Activated CD8-positive, alpha-beta memory T cell treated with anti-CD3 and anti-CD28 coated beads for 24 hours (primary cell): ENCODE data around the gene CHD5.
"Not testable (repeated sequence)": the region's sequence is repeated elsewhere in the genome, so short reads cannot be mapped to it uniquely, and the experiment has no call there.

Experiments
- DNase-seq: peaks from one replicate; pipeline ENCODE4 v3.0.0-alpha.2; 2020

Gene CHD5

GRCh38 chr1:6080469-6080868 lies 99.7 kb downstream of the CHD5 start:
- no peak for DNase-seq

GRCh38 chr1:6077919-6078318 lies 102.2 kb downstream of the CHD5 start:
- no peak for DNase-seq

- DNase-seq = no peak
Measured at GRCh38 chr1:6077506-6077905, 102.6 kb downstream of the CHD5 start.

GRCh38 chr1:6077061-6077460 lies 103.1 kb downstream of the CHD5 start:
- DNase-seq = not testable (repeated sequence)

GRCh38 chr1:6075748-6076147 lies 104.4 kb downstream of the CHD5 start:
- no peak for DNase-seq

- DNase-seq = no peak
Measured at GRCh38 chr1:6074192-6074901, 105.8 kb downstream of the CHD5 start.

GRCh38 chr1:6073480-6074053 lies 106.6 kb downstream of the CHD5 start:
- no peak for DNase-seq

- DNase-seq = no peak
Measured at GRCh38 chr1:6072774-6073479, 107.2 kb downstream of the CHD5 start.

GRCh38 chr1:6071219-6071618 lies 108.9 kb downstream of the CHD5 start:
- DNase-seq = no peak

GRCh38 chr1:6070450-6070974 lies 109.6 kb downstream of the CHD5 start:
- DNase-seq = no peak

- no peak for DNase-seq
Measured at GRCh38 chr1:6069573-6069972, 110.5 kb downstream of the CHD5 start.

GRCh38 chr1:6068932-6069331 lies 111.2 kb downstream of the CHD5 start:
- DNase-seq = no peak

GRCh38 chr1:6068073-6068472 lies 112.0 kb downstream of the CHD5 start:
- DNase-seq = no peak

GRCh38 chr1:6066680-6067079 lies 113.4 kb downstream of the CHD5 start:
- DNase-seq = no peak

GRCh38 chr1:6065093-6065858 lies 114.8 kb downstream of the CHD5 start:
- DNase-seq = no peak

GRCh38 chr1:6063532-6064053 lies 116.5 kb downstream of the CHD5 start:
- not testable (repeated sequence) for DNase-seq

- no peak for DNase-seq
Measured at GRCh38 chr1:6062670-6063069, 117.5 kb downstream of the CHD5 start.

GRCh38 chr1:6059866-6060265 lies 120.3 kb downstream of the CHD5 start:
- no peak for DNase-seq

GRCh38 chr1:6057170-6057845 lies 122.8 kb downstream of the CHD5 start:
- no peak for DNase-seq

- no peak for DNase-seq
Measured at GRCh38 chr1:6056572-6056948, 123.6 kb downstream of the CHD5 start.

GRCh38 chr1:6054596-6054995 lies 125.5 kb downstream of the CHD5 start:
- DNase-seq = no peak

- DNase-seq = no peak
Measured at GRCh38 chr1:6053206-6053546, 126.9 kb downstream of the CHD5 start.
